ENCODE data around the gene RPS6KA4.
A peak's percentile ranks its signal among the peaks of the same experiment; 100 is the strongest.

The RPS6KA4 gene

DNA sequence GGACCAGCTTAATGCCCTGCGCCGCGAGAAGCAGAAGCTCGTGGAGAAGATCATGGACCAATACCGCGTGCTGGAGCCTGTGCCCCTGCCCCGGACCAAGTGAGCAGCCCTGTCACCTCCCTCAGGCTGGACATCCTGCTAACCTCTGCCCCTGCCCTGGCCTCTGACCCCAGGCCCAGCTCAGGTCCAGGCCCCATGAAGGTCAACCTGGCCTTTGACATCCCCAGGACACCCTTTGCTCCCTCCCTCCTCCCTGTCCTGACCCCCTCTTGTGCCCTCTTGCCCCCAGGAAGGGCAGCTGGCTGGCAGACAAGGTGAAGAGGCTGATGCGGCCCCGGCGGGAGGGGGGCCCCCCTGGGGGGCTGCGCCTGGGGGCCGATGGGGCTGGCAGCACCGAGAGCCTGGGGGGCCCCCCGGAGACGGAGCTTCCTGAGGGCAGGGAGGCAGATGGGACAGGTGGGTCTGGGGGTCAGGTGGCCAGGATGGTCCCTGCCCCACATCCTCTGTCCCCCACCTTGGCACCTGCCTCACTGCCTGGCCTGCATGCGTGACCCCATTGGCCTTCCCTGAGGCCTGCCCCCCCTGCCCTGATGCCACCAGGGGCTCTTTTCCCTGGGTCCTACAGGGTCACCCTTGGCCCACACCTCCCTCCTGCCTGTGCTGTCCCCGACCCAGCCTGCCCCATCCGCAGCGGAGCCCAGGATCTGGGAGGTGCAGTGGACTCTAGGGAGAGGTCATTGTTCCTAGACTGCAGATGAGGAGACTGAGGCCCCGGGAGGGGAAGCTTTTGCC, 5.1 kb upstream of the RPS6KA4 start:
- H4K20me1 ChIP-seq (ENCODE audit: insufficient read depth, low read length), result no peaks in the 10 kb centered on the region
- H3K27me3 ChIP-seq (ENCODE audit: insufficient read depth, low read length), result no peaks in the 10 kb centered on the region
- no peak overlapping the region for H3K27ac ChIP-seq (ENCODE audit: low read depth, low read length, poor library complexity, severe bottlenecking)
- H3K4me2 ChIP-seq (ENCODE audit: low read length), result no peak overlapping the region
- H3F3A ChIP-seq (ENCODE audit: insufficient read depth, low read length), result no peaks in the 10 kb centered on the region
- no peaks in the 10 kb centered on the region for H3K79me2 ChIP-seq (ENCODE audit: insufficient read depth, low read length)
- TF ChIP-seq, protein P1, sequence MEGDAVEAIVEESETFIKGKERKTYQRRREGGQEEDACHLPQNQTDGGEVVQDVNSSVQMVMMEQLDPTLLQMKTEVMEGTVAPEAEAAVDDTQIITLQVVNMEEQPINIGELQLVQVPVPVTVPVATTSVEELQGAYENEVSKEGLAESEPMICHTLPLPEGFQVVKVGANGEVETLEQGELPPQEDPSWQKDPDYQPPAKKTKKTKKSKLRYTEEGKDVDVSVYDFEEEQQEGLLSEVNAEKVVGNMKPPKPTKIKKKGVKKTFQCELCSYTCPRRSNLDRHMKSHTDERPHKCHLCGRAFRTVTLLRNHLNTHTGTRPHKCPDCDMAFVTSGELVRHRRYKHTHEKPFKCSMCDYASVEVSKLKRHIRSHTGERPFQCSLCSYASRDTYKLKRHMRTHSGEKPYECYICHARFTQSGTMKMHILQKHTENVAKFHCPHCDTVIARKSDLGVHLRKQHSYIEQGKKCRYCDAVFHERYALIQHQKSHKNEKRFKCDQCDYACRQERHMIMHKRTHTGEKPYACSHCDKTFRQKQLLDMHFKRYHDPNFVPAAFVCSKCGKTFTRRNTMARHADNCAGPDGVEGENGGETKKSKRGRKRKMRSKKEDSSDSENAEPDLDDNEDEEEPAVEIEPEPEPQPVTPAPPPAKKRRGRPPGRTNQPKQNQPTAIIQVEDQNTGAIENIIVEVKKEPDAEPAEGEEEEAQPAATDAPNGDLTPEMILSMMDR (IDR thresholded peaks at IDR 0.05; ENCODE audit: low read length), result no peak
- no peak for TF ChIP-seq EZH2 (IDR thresholded peaks at IDR 0.05; ENCODE audit: borderline replicate concordance, low read length)
- H3K4me3 ChIP-seq (ENCODE audit: low read depth, low read length, poor library complexity, severe bottlenecking), result no peak overlapping the region
- H3K4me1 ChIP-seq (ENCODE audit: insufficient read depth, low read length, severe bottlenecking), result peaks cover 11% of the 10 kb centered on the region
- peaks cover 23% of the 10 kb centered on the region; the same call in 1 of the 2 replicates for H3K36me3 ChIP-seq (ENCODE audit: insufficient read depth, low read length)
- H3K9me2 ChIP-seq (ENCODE audit: low read depth, low read length), result no peaks in the 10 kb centered on the region
- no peaks in the 10 kb centered on the region for H3K9me3 ChIP-seq (ENCODE audit: low read length)
- no peak overlapping the region for H2AFZ ChIP-seq (ENCODE audit: low read length)
- H3K9ac ChIP-seq (ENCODE audit: low read length), result no peak overlapping the region

GRCh38 chr11:64355078-64355940, 3.7 kb upstream of the RPS6KA4 start:
- peaks cover 23% of the 10 kb centered on the region for H3K4me1 ChIP-seq (ENCODE audit: insufficient read depth, low read length, severe bottlenecking)
- peak overlapping the region; percentile 25 for H3K27ac ChIP-seq (ENCODE audit: low read depth, low read length, poor library complexity, severe bottlenecking)
- no peaks in the 10 kb centered on the region for H3F3A ChIP-seq (ENCODE audit: insufficient read depth, low read length)
- H3K9ac ChIP-seq (ENCODE audit: low read length), result no peak overlapping the region
- H3K79me2 ChIP-seq (ENCODE audit: insufficient read depth, low read length), result no peaks in the 10 kb centered on the region
- no peaks in the 10 kb centered on the region for H4K20me1 ChIP-seq (ENCODE audit: insufficient read depth, low read length)
- H3K9me3 ChIP-seq (ENCODE audit: low read length), result no peaks in the 10 kb centered on the region
- H3K4me3 ChIP-seq (ENCODE audit: low read depth, low read length, poor library complexity, severe bottlenecking), result no peak overlapping the region
- no peak overlapping the region for H2AFZ ChIP-seq (ENCODE audit: low read length)
- TF ChIP-seq, protein P1 (IDR thresholded peaks at IDR 0.05; ENCODE audit: low read length), result peak; percentile 79
- no peak for TF ChIP-seq EZH2 (IDR thresholded peaks at IDR 0.05; ENCODE audit: borderline replicate concordance, low read length)
- H3K9me2 ChIP-seq (ENCODE audit: low read depth, low read length), result no peaks in the 10 kb centered on the region
- H3K36me3 ChIP-seq (ENCODE audit: insufficient read depth, low read length), result peaks cover 19% of the 10 kb centered on the region; the same call in 1 of the 2 replicates
- no peak overlapping the region for H3K4me2 ChIP-seq (ENCODE audit: low read length)
- H3K27me3 ChIP-seq (ENCODE audit: insufficient read depth, low read length), result no peaks in the 10 kb centered on the region

DNA sequence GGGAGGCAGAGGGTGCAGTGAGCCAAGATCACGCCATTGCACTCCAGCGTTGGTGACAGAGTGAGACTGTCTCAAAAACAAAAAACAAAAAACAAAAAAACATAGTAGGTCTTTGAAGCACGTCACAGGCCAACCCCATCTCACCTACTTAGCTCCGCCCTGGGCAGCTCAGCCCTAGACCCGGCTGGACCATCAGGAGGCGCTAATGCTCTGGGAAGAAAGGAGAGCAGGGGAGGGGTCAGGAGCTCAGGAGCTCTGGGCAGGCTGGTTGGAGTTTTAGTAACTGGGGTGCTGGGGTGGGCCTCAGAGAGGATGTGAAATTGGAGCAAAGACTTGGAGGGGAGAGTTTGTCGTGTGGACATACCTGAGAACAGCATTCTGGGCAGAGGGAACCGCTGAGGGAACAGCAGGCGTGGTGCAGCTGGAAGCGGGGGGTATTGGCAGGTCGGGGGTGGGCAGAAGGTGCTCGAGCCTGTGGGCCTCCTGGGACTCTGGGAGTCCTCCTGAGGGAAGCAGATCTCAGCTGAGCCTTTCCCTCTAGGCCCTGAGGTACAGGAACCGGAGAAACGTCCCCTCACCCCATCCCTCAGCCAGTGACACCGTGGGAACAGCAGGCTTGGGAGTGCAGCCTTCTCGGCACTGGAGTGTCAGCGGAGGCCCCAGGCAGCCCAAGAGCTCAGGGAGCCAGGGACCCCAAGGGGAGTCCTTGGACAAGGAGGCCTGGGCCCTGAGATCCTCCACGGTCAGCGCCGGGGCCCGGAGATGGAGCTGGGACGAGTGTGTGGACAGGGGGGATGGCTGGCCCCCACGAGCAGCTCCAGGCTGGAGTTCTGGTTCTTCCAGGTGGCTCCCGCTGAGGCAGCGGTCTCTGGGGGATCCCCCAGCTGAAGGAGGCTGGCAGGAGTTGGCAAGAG, 2.2 kb upstream of the RPS6KA4 start:
- H3K4me1 ChIP-seq (ENCODE audit: insufficient read depth, low read length, severe bottlenecking), result peaks cover 26% of the 10 kb centered on the region
- H3K4me3 ChIP-seq (ENCODE audit: low read depth, low read length, poor library complexity, severe bottlenecking), result no peak overlapping the region
- peaks cover 33% of the 10 kb centered on the region; the same call in 1 of the 2 replicates for H3K36me3 ChIP-seq (ENCODE audit: insufficient read depth, low read length)
- H3K27ac ChIP-seq (ENCODE audit: low read depth, low read length, poor library complexity, severe bottlenecking), result no peak overlapping the region
- no peaks in the 10 kb centered on the region for H3K9me3 ChIP-seq (ENCODE audit: low read length)
- H3K9ac ChIP-seq (ENCODE audit: low read length), result no peak overlapping the region
- no peak overlapping the region for H3K4me2 ChIP-seq (ENCODE audit: low read length)
- no peaks in the 10 kb centered on the region for H3K79me2 ChIP-seq (ENCODE audit: insufficient read depth, low read length)
- H4K20me1 ChIP-seq (ENCODE audit: insufficient read depth, low read length), result no peaks in the 10 kb centered on the region
- H3K27me3 ChIP-seq (ENCODE audit: insufficient read depth, low read length), result no peaks in the 10 kb centered on the region
- H2AFZ ChIP-seq (ENCODE audit: low read length), result no peak overlapping the region
- no peaks in the 10 kb centered on the region for H3F3A ChIP-seq (ENCODE audit: insufficient read depth, low read length)
- no peaks in the 10 kb centered on the region for H3K9me2 ChIP-seq (ENCODE audit: low read depth, low read length)
- TF ChIP-seq, protein P1 (IDR thresholded peaks at IDR 0.05; ENCODE audit: low read length), result peak; percentile 66
- TF ChIP-seq EZH2 (IDR thresholded peaks at IDR 0.05; ENCODE audit: borderline replicate concordance, low read length), result no peak

Data from OCI-LY1 (cell line).